CD14-positive monocyte (primary cell): Measurements from ENCODE around the gene C19orf25. TPM values are rescaled to one million over a fixed set of nuclear protein-coding genes. Genes with fewer than 3 reads are reported as not detected.

Experiments
- DNase-seq, 3 donors: peaks; one replicate each; pipeline ENCODE4 v3.0.0-alpha.2; 2011 to 2022
- H2AFZ ChIP-seq: 2 replicates; pipeline ENCODE4 v1.6.0; 2012; ENCODE audit warnings: mild to moderate bottlenecking, low read depth, low read length, inconsistent platforms; ENCODE audit not compliant: insufficient read depth, poor library complexity, severe bottlenecking
- H3K27ac ChIP-seq, 2 donors: 1 replicate in 1 of 2; 2 replicates in 1 of 2; pipeline ENCODE4 v1.5.1; 2012 to 2013; ENCODE audit warnings: low read length in 2 of 2, control low read depth in 1 of 2, inconsistent platforms in 1 of 2, low read depth in 1 of 2, mild to moderate bottlenecking in 1 of 2
- H3K27me3 ChIP-seq, 2 donors: one replicate each; pipeline versions ENCODE4 v1.6.0 to v1.6.1; 2011 to 2013; ENCODE audit warnings: low read length in 2 of 2; ENCODE audit not compliant: control insufficient read depth in 2 of 2, insufficient read depth in 2 of 2
- H3K36me3 ChIP-seq, 2 donors: replicated peaks in 1 of 2; 1 replicate in 1 of 2; 2 replicates in 1 of 2; pipeline versions ENCODE4 v1.5.1 to v1.6.1; 2012 to 2013; ENCODE audit warnings: low read length in 2 of 2, control low read depth in 1 of 2, inconsistent platforms in 1 of 2, mild to moderate bottlenecking in 1 of 2; ENCODE audit not compliant: insufficient read depth in 2 of 2, control insufficient read depth in 1 of 2
- H3K4me1 ChIP-seq, 2 donors: 1 replicate in 1 of 2; 2 replicates in 1 of 2; pipeline versions ENCODE4 v1.5.1 to v1.6.1; 2012 to 2013; ENCODE audit warnings: low read length in 2 of 2, control low read depth in 1 of 2, inconsistent platforms in 1 of 2, mild to moderate bottlenecking in 1 of 2, moderate library complexity in 1 of 2; ENCODE audit not compliant: insufficient read depth in 2 of 2, control insufficient read depth in 1 of 2
- H3K4me2 ChIP-seq: replicated peaks from 2 replicates; pipeline ENCODE3; 2012; ENCODE audit warnings: low read length, moderate library complexity, mild to moderate bottlenecking; ENCODE audit not compliant: poor library complexity, severe bottlenecking; ENCODE audit errors: extremely low read depth
- H3K4me3 ChIP-seq, 3 experiments: fragments of 200-600 bp in 1 of 3; sonication (generic) in 1 of 3; replicated peaks in 1 of 3; 1 replicate in 2 of 3; 2 replicates in 1 of 3; pipeline ENCODE4 v1.5.1; 2011 to 2013; ENCODE audit warnings: low read length in 3 of 3, mild to moderate bottlenecking in 3 of 3, control low read depth in 2 of 3, low read depth in 2 of 3, inconsistent platforms in 1 of 3, moderate library complexity in 1 of 3
- H3K79me2 ChIP-seq: 2 replicates; pipeline ENCODE4 v1.6.0; 2012; ENCODE audit warnings: mild to moderate bottlenecking, control low read depth, inconsistent platforms, low read length, moderate library complexity; ENCODE audit not compliant: insufficient read depth
- H3K9ac ChIP-seq: 2 replicates; pipeline ENCODE4 v1.6.0; 2017; ENCODE audit warnings: low read length, mild to moderate bottlenecking; ENCODE audit not compliant: insufficient read depth, poor library complexity, severe bottlenecking
- H3K9me3 ChIP-seq, 2 donors: replicated peaks in 1 of 2; 1 replicate in 1 of 2; 2 replicates in 1 of 2; pipeline versions ENCODE4 v1.5.1 to v1.6.1; 2012 to 2013; ENCODE audit warnings: low read length in 2 of 2, control low read depth in 1 of 2; ENCODE audit not compliant: control insufficient read depth in 1 of 2, insufficient read depth in 1 of 2
- H4K20me1 ChIP-seq: 2 replicates; pipeline ENCODE4 v1.6.0; 2012; ENCODE audit warnings: mild to moderate bottlenecking, low read length, control low read depth, moderate library complexity; ENCODE audit not compliant: insufficient read depth
- H3K27ac Mint-ChIP-seq, 7 donors: one replicate each; pipeline ENCODE4 v1.8.0; 2020; ENCODE audit warnings: mild to moderate bottlenecking in 7 of 7, mixed read lengths in 7 of 7, moderate library complexity in 6 of 7, inconsistent platforms in 2 of 7
- H3K27me3 Mint-ChIP-seq, 3 donors: one replicate each; pipeline ENCODE4 v1.8.0; 2021 to 2022; ENCODE audit warnings: low read depth in 3 of 3, mild to moderate bottlenecking in 3 of 3, mixed read lengths in 3 of 3, moderate library complexity in 3 of 3, inconsistent platforms in 1 of 3
- H3K36me3 Mint-ChIP-seq, 2 donors: one replicate each; pipeline ENCODE4 v1.8.0; 2020; ENCODE audit warnings: mixed read lengths in 2 of 2, inconsistent platforms in 1 of 2, mild to moderate bottlenecking in 1 of 2
- H3K4me1 Mint-ChIP-seq: one replicate; pipeline ENCODE4 v1.8.0; 2020; ENCODE audit warnings: mild to moderate bottlenecking, mixed read lengths
- H3K4me3 Mint-ChIP-seq, 2 donors: one replicate each; pipeline ENCODE4 v1.8.0; 2020; ENCODE audit warnings: mild to moderate bottlenecking in 2 of 2, mixed read lengths in 2 of 2, moderate library complexity in 1 of 2
- H3K9me3 Mint-ChIP-seq, 7 donors: one replicate each; pipeline ENCODE4 v1.8.0; 2020 to 2022; ENCODE audit warnings: mixed read lengths in 7 of 7, mild to moderate bottlenecking in 6 of 7, moderate library complexity in 6 of 7, inconsistent platforms in 2 of 7
- WGBS: methylation state at CpG from one replicate; pipeline ENCODE4 v1.1.5; 2013; ENCODE audit warnings: missing lambda C conversion rate; ENCODE audit not compliant: insufficient coverage; 5-methylcytosine and 5-hydroxymethylcytosine counted together
- intact Hi-C, 2 donors: fragments of 100-400 bp; cut with micrococcal nuclease; formaldehyde crosslinking; loops; one replicate each; pipeline versions ENCODE4 v1.15.0 to v1.15.1; 2023
- polyA plus RNA-seq, 3 donors: library from polyadenylated mRNA; depleted of rRNA in 1 of 3; unstranded in 2 of 3; stranded (reverse) in 1 of 3; fragments of 300-500 nt in 2 of 3; fragments of >200 nt in 1 of 3; fragmentation: Illumina TruSeq in 2 of 3; gene quantifications; 1 replicate in 2 of 3; 2 replicates in 1 of 3; pipeline ENCODE4 v1.2.3, GENCODE V29; 2012 to 2021
- TF ChIP-seq, protein P1 (sequence below): fragments of 200-600 bp; IDR thresholded peaks from one replicate; pipeline ENCODE4 v1.8.0; 2022; ENCODE audit warnings: antibody characterized with exemption, mild to moderate bottlenecking

C19orf25 gene
- polyA plus RNA-seq, 3 donors: 18.2 to 20.9 (median 19.9) TPM

DNA sequence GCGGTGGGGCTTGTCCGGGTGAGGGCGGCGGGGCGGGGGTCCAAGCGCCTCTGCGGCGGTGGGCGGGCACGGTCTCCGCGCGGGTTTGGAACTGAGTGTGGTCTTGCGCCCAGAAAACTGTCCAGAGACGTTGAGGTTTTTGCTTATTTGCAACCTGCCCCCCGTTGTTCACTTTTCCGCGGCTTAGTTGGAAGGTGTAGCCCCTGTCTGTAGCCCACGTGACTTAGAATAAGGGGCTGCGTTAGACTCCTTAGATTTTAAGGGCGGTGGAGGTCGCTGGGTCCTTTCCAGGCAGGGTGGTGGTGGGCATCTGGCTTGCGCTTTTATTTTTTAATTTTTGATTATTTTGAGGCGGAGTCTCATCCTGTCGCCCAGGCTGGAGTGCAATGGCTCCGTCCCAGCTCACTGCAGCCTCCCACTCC, 40.1 kb downstream of the C19orf25 start:
- Histone ChIP-seq H3K4me2 (peak overlapping the region; percentile 91), H3K36me3 (peaks cover 34 to 51% of the 10 kb centered on the region in 2 donors), H4K20me1 (peaks cover 69% of the 10 kb centered on the region), H3K27ac (peak overlapping the region; percentile 85 to 88), H3K9ac (peak overlapping the region; percentile 98), H3K27me3 (peaks cover 0 to under 1% of the 10 kb centered on the region in 2 donors), H3K4me3 (peak overlapping the region; percentile 52 to 93 (median 82)), H3K79me2 (peaks cover 28% of the 10 kb centered on the region), H3K9me3 (no peaks in the 10 kb centered on the region), H2AFZ (peak overlapping the region; percentile 66), H3K4me1 (peaks cover 13 to 23% of the 10 kb centered on the region in 2 donors)
- H3K9me3 Mint-ChIP-seq: peaks cover 0 to 2% (median 0%) of the 10 kb centered on the region in 7 donors
- WGBS: 1% methylated on average over 23 of the region's 26 CpGs
- intact Hi-C loops: loop anchor here in 1 of 2 donors (1.0 to 2.0 kb wide), 2 partner anchors 40 to 56 kb away; partner anchors contain the start of genes C19orf25 and NDUFS7
- peaks cover 1 to 4% (median 3%) of the 10 kb centered on the region in 3 donors for H3K27me3 Mint-ChIP-seq
- TF ChIP-seq, protein P1, sequence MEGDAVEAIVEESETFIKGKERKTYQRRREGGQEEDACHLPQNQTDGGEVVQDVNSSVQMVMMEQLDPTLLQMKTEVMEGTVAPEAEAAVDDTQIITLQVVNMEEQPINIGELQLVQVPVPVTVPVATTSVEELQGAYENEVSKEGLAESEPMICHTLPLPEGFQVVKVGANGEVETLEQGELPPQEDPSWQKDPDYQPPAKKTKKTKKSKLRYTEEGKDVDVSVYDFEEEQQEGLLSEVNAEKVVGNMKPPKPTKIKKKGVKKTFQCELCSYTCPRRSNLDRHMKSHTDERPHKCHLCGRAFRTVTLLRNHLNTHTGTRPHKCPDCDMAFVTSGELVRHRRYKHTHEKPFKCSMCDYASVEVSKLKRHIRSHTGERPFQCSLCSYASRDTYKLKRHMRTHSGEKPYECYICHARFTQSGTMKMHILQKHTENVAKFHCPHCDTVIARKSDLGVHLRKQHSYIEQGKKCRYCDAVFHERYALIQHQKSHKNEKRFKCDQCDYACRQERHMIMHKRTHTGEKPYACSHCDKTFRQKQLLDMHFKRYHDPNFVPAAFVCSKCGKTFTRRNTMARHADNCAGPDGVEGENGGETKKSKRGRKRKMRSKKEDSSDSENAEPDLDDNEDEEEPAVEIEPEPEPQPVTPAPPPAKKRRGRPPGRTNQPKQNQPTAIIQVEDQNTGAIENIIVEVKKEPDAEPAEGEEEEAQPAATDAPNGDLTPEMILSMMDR: no peak
- peaks cover 38 to 48% of the 10 kb centered on the region in 2 donors for H3K36me3 Mint-ChIP-seq
- peak overlapping the region; percentile 18 to 99 (median 95) for H3K27ac Mint-ChIP-seq
- H3K4me1 Mint-ChIP-seq: peaks cover 27% of the 10 kb centered on the region
- H3K4me3 Mint-ChIP-seq: peak overlapping the region; percentile 89 to 95
- no peak for DNase-seq

DNA sequence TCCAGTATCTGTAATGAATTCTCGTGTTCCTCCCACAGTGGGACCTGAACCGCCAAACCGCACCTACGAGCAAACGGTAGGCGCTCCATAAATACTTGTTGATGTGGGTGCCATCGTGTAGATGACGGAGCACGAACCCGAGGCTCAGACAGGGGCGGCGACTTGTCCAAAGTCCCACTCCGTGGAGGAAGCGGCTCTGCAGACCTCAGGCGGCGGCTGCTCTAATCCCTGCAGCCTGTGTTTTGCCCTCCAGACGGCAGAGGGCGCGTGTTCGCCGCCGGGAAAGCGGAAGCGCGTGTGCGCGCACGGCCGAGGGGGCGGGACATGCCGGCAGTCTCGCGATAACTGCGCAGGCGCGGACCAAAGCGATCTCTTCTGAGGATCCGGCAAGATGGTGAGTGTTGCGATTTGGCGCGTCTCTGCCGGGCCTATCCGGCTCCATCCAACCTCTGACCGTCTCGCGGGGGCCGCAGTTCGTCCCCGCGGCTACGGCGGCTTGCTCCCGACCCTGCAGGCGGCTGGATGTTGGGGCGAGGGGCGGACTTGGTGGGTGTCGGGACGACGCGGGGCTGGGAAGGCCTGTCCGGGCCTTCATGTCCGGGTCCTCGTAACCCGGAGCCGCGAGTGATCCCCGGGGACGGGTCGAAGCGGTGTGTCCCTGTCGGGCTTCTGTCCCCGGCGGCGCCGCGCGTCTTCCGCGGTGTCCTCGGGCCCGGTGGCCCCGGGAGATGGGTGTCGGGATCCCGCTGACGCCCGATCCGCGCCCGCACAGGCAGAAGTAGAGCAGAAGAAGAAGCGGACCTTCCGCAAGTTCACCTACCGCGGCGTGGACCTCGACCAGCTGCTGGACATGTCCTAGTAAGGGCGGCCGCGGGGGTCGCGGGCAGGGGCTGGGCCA, 40.7 kb downstream of the C19orf25 start, which contains the start of gene RPS15:
TSS of gene RPS15 (plus strand) at position 362 of the 898 bp plus-strand sequence. CDS start at position 392, 30 bp downstream.
- TF ChIP-seq, protein P1: peak; percentile 97
- H3K9me3 Mint-ChIP-seq: peaks cover 0 to 2% (median 0%) of the 10 kb centered on the region in 7 donors
- H3K9me3 ChIP-seq: no peaks in the 10 kb centered on the region
- peaks cover 0 to 4% (median 1%) of the 10 kb centered on the region in 3 donors for H3K27me3 Mint-ChIP-seq
- H3K4me1 Mint-ChIP-seq: peaks cover 27% of the 10 kb centered on the region
- H3K4me3 Mint-ChIP-seq: peak within 1 kb of the TSS; percentile 89 to 95
- H3K36me3 Mint-ChIP-seq: peaks cover 38 to 50% of the 10 kb centered on the region in 2 donors
- 2% methylated on average over 100 of the region's 100 CpGs for WGBS
- H4K20me1 ChIP-seq: peaks cover 71% of the 10 kb centered on the region
- peak within 1 kb of the TSS; percentile 98 for H3K9ac ChIP-seq
- H3K36me3 ChIP-seq: peaks cover 41 to 58% of the 10 kb centered on the region in 2 donors
- no peaks in the 10 kb centered on the region for H3K27me3 ChIP-seq
- H3K27ac ChIP-seq: peak within 1 kb of the TSS; percentile 85 to 88
- H3K4me1 ChIP-seq: peaks cover 13 to 22% of the 10 kb centered on the region in 2 donors
- DNase-seq: peak; percentile 89 to 96 (median 96)
- H3K79me2 ChIP-seq: peaks cover 28% of the 10 kb centered on the region
- intact Hi-C loops: loop anchor here in 1 of 2 donors (1.0 to 2.0 kb wide), 2 partner anchors 41 to 55 kb away; partner anchors contain the start of genes C19orf25 and NDUFS7
- H2AFZ ChIP-seq: peak within 1 kb of the TSS; percentile 66
- peak within 1 kb of the TSS; percentile 95 to 99 (median 99) for H3K27ac Mint-ChIP-seq
- H3K4me3 ChIP-seq: peak within 1 kb of the TSS; percentile 52 to 93 (median 82)
- H3K4me2 ChIP-seq: peak within 1 kb of the TSS; percentile 91
